Measurements from ENCODE around the gene PLCL1. TPM values are rescaled to one million over a fixed set of nuclear protein-coding genes. Genes with fewer than 3 reads are reported as not detected.

The PLCL1 gene
- total RNA-seq, 2 donors from 2014 or later = 2.0 to 2.9 TPM

- no peaks in the 10 kb centered on the region for H3K27me3 ChIP-seq
- H3K36me3 ChIP-seq (replicated peaks in 1 of 2; ENCODE audit: insufficient read depth in 1 of 2, low read depth in 2 of 2) = no peaks in the 10 kb centered on the region
- ATAC-seq (no peak), DNase-seq (no peak)
- H3K4me1 ChIP-seq = no peaks in the 10 kb centered on the region
- no peaks in the 10 kb centered on the region for H3K9me3 ChIP-seq
- 78 to 81% methylated on average over 6 of the region's 6 CpGs for WGBS, 2 donors
- no peak overlapping the region for H3K27ac ChIP-seq
- intact Hi-C loops (cut with DNase I) = no loop called here
- no peak overlapping the region for H3K4me3 ChIP-seq
- TF ChIP-seq, protein P1, sequence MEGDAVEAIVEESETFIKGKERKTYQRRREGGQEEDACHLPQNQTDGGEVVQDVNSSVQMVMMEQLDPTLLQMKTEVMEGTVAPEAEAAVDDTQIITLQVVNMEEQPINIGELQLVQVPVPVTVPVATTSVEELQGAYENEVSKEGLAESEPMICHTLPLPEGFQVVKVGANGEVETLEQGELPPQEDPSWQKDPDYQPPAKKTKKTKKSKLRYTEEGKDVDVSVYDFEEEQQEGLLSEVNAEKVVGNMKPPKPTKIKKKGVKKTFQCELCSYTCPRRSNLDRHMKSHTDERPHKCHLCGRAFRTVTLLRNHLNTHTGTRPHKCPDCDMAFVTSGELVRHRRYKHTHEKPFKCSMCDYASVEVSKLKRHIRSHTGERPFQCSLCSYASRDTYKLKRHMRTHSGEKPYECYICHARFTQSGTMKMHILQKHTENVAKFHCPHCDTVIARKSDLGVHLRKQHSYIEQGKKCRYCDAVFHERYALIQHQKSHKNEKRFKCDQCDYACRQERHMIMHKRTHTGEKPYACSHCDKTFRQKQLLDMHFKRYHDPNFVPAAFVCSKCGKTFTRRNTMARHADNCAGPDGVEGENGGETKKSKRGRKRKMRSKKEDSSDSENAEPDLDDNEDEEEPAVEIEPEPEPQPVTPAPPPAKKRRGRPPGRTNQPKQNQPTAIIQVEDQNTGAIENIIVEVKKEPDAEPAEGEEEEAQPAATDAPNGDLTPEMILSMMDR (IDR thresholded peaks at IDR 0.05) = no peak
- no peak for TF ChIP-seq POLR2A (IDR thresholded peaks at IDR 0.05)
Measured at GRCh38 chr2:198134293-198134955, 330.0 kb downstream of the PLCL1 start.

DNA sequence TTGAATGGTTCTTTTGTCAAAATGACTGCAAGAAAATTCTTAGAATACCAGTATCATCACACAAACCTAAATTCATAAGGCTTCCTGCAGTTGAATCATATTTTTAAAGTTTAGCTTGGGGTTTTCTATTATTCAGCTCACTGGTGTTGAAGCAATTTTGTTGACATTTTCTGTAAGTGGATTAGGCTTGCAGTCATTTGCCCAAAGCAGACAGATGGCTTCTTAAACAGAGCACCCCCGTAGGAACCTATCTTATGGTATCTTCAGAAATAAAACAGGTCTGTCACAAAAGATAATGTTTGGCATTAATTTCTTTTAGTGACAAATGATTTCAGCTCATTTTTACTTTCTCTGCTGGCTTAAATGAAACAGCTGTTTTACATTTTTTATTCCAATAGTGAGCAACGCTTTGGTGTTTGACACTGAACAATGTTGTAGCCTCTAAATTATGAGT, 331.1 kb downstream of the PLCL1 start:
- ATAC-seq (no peak), DNase-seq (no peak)
- 38 to 52% methylated on average over 2 of the region's 2 CpGs for WGBS, 2 donors
- Histone ChIP-seq H3K27me3 (no peaks in the 10 kb centered on the region), H3K27ac (no peak overlapping the region), H3K4me1 (no peaks in the 10 kb centered on the region), H3K9me3 (no peaks in the 10 kb centered on the region), H3K4me3 (no peak overlapping the region), H3K36me3 (replicated peaks in 1 of 2; ENCODE audit: insufficient read depth in 1 of 2, low read depth in 2 of 2) (no peaks in the 10 kb centered on the region)
- TF ChIP-seq, protein P1 (IDR thresholded peaks at IDR 0.05) = no peak
- TF ChIP-seq POLR2A (IDR thresholded peaks at IDR 0.05) = no peak
- intact Hi-C loops (cut with DNase I) = no loop called here

DNA sequence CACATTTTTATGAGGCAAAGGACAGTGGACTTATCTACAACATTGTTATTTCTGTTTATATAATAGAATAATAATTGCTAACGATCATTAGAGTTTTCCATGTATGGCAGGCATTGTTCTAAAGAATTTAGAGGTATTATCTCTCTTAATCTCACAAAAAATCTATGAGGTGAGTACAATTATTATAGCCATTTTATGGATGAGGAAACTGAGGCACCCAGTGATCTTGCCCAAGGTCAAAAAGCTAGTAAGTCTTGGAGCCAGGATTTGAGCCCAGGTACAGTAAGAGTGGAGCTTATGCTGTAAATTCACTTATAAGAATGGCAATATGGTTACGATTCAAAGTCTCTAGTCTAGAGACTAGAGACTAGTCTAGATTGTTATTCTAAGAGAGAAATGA, 331.7 kb downstream of the PLCL1 start:
- intact Hi-C loops (cut with DNase I) = no loop called here
- 78 to 85% methylated on average over 2 of the region's 2 CpGs for WGBS, 2 donors
- Histone ChIP-seq H3K36me3 (replicated peaks in 1 of 2; ENCODE audit: insufficient read depth in 1 of 2, low read depth in 2 of 2) (no peaks in the 10 kb centered on the region), H3K4me3 (no peak overlapping the region), H3K4me1 (no peaks in the 10 kb centered on the region), H3K27me3 (no peaks in the 10 kb centered on the region), H3K27ac (no peak overlapping the region), H3K9me3 (no peaks in the 10 kb centered on the region)
- DNase-seq = no peak
- ATAC-seq = no peak
- TF ChIP-seq, protein P1 (IDR thresholded peaks at IDR 0.05) = no peak
- TF ChIP-seq POLR2A (IDR thresholded peaks at IDR 0.05) = no peak

GRCh38 chr2:198137733-198138132, 333.3 kb downstream of the PLCL1 start:
- Histone ChIP-seq H3K27ac (no peak overlapping the region), H3K27me3 (no peaks in the 10 kb centered on the region), H3K4me3 (no peak overlapping the region), H3K9me3 (no peaks in the 10 kb centered on the region), H3K36me3 (replicated peaks in 1 of 2; ENCODE audit: insufficient read depth in 1 of 2, low read depth in 2 of 2) (no peaks in the 10 kb centered on the region), H3K4me1 (no peaks in the 10 kb centered on the region)
- no peak for TF ChIP-seq POLR2A (IDR thresholded peaks at IDR 0.05)
- TF ChIP-seq, protein P1 (IDR thresholded peaks at IDR 0.05) = no peak
- WGBS, 2 donors = 83 to 88% methylated on average over 1 of the region's 1 CpG
- no peak for ATAC-seq
- intact Hi-C loops (cut with DNase I) = no loop called here
- no peak for DNase-seq

GRCh38 chr2:198141726-198142125, 337.3 kb downstream of the PLCL1 start:
- intact Hi-C loops (cut with DNase I) = no loop called here
- WGBS, 2 donors = 79 to 84% methylated on average over 2 of the region's 2 CpGs
- no peaks in the 10 kb centered on the region for H3K9me3 ChIP-seq
- no peak overlapping the region for H3K4me3 ChIP-seq
- H3K36me3 ChIP-seq (replicated peaks in 1 of 2; ENCODE audit: insufficient read depth in 1 of 2, low read depth in 2 of 2) = no peaks in the 10 kb centered on the region
- H3K27ac ChIP-seq = no peak overlapping the region
- H3K27me3 ChIP-seq = no peaks in the 10 kb centered on the region
- no peak for TF ChIP-seq POLR2A (IDR thresholded peaks at IDR 0.05)
- TF ChIP-seq, protein P1 (IDR thresholded peaks at IDR 0.05) = no peak
- H3K4me1 ChIP-seq = no peaks in the 10 kb centered on the region
- ATAC-seq (no peak), DNase-seq (no peak)
